Smooth muscle cell (in vitro differentiated cells): ENCODE measurements around the gene SMIM24. TPM values are rescaled to one million over a fixed set of nuclear protein-coding genes. Genes with fewer than 3 reads are reported as not detected.

Experiments
- DNase-seq: peaks from one replicate; lab custom pipeline; 2025; ENCODE audit not compliant: unreplicated experiment; lab: John Stamatoyannopoulos, UW
- H2AFZ ChIP-seq: fragments of 200-600 bp; sonication (generic); 2 replicates; pipeline ENCODE4 v1.6.0; 2016; ENCODE audit warnings: antibody characterized with exemption, low read depth, mild to moderate bottlenecking
- H3F3A ChIP-seq: fragments of 200-600 bp; sonication (generic); 2 replicates; pipeline ENCODE4 v1.6.0; 2017; ENCODE audit warnings: antibody characterized with exemption, low read depth
- H3K27ac ChIP-seq: fragments of 200-600 bp; sonication (generic); 2 replicates; pipeline ENCODE4 v1.5.1; 2016; ENCODE audit warnings: low read depth, mild to moderate bottlenecking
- H3K27me3 ChIP-seq: fragments of 200-600 bp; sonication (generic); 2 replicates; pipeline ENCODE4 v1.6.1; 2016; ENCODE audit warnings: low read depth, mild to moderate bottlenecking
- H3K36me3 ChIP-seq: fragments of 200-600 bp; sonication (generic); 2 replicates; pipeline ENCODE4 v1.5.1; 2016; ENCODE audit warnings: low read depth
- H3K4me1 ChIP-seq: fragments of 200-600 bp; sonication (generic); 2 replicates; pipeline ENCODE4 v1.5.1; 2016; ENCODE audit warnings: low read depth
- H3K4me2 ChIP-seq: fragments of 200-600 bp; sonication (generic); 2 replicates; pipeline ENCODE4 v1.6.0; 2016; ENCODE audit warnings: mild to moderate bottlenecking
- H3K4me3 ChIP-seq: fragments of 200-600 bp; sonication (generic); 2 replicates; pipeline ENCODE4 v1.5.1; 2016; ENCODE audit warnings: mild to moderate bottlenecking
- H3K79me2 ChIP-seq: fragments of 200-600 bp; sonication (generic); 2 replicates; pipeline ENCODE4 v1.6.0; 2016; ENCODE audit warnings: low read depth, mild to moderate bottlenecking
- H3K9ac ChIP-seq: fragments of 200-600 bp; sonication (generic); 2 replicates; pipeline ENCODE4 v1.6.0; 2016; ENCODE audit warnings: low read depth
- H3K9me3 ChIP-seq: fragments of 200-600 bp; sonication (generic); replicated peaks from 2 replicates; pipeline ENCODE4 v1.5.1; 2016; ENCODE audit warnings: low read depth
- H4K20me1 ChIP-seq: fragments of 200-600 bp; sonication (generic); 2 replicates; pipeline ENCODE4 v1.6.0; 2016; ENCODE audit warnings: low read depth
- CTCF ChIP-seq: fragments of 200-600 bp; sonication (generic); IDR thresholded peaks from 2 replicates; pipeline ENCODE4 v1.5.1; 2017; ENCODE audit warnings: borderline replicate concordance, mild to moderate bottlenecking, antibody characterized with exemption; ENCODE audit not compliant: insufficient read depth, poor library complexity, severe bottlenecking
- WGBS: methylation state at CpG from one replicate; pipeline ENCODE4 v1.1.7; 2016; ENCODE audit warnings: low lambda C conversion rate; 5-methylcytosine and 5-hydroxymethylcytosine counted together
- polyA plus RNA-seq: library from polyadenylated mRNA; unstranded; fragments of >200 nt; fragmentation: Nextera tagmentation; extraction: Ambion mirVana; gene quantifications from 2 replicates; pipeline ENCODE4 v1.2.1, GENCODE V29; 2016
- total RNA-seq: library from RNA; depleted of rRNA; stranded (reverse); fragments of >200 nt; gene quantifications from 2 replicates; pipeline ENCODE4 v1.2.3, GENCODE V29; 2014

The SMIM24 gene
- total and polyA plus RNA-seq, 2 experiments from 2014 or later: 1.1 TPM; not detected in 1

- Histone ChIP-seq H4K20me1 (no peaks in the 10 kb centered on the region), H3K4me1 (no peaks in the 10 kb centered on the region), H3K79me2 (peaks cover under 1% of the 10 kb centered on the region), H3K27me3 (no peaks in the 10 kb centered on the region), H3K4me3 (no peak overlapping the region), H3K27ac (no peak overlapping the region), H2AFZ (no peak overlapping the region), H3K4me2 (no peak overlapping the region), H3F3A (no peaks in the 10 kb centered on the region), H3K9me3 (no peaks in the 10 kb centered on the region), H3K9ac (no peak overlapping the region), H3K36me3 (no peaks in the 10 kb centered on the region)
- DNase-seq: no peak
- 94% methylated on average over 24 of the region's 45 CpGs for WGBS
- TF ChIP-seq CTCF: no peak
These were observed 12.0 kb upstream of the SMIM24 start for GRCh38 chr19:3492131-3492839.

- H2AFZ ChIP-seq: no peak overlapping the region
- no peak for TF ChIP-seq CTCF
- H4K20me1 ChIP-seq: no peaks in the 10 kb centered on the region
- WGBS: 97% methylated on average over 50 of the region's 55 CpGs
- no peak overlapping the region for H3K9ac ChIP-seq
- no peaks in the 10 kb centered on the region for H3K27me3 ChIP-seq
- no peaks in the 10 kb centered on the region for H3K36me3 ChIP-seq
- no peak for DNase-seq
- H3K4me1 ChIP-seq: no peaks in the 10 kb centered on the region
- no peaks in the 10 kb centered on the region for H3K9me3 ChIP-seq
- no peaks in the 10 kb centered on the region for H3K79me2 ChIP-seq
- H3K4me2 ChIP-seq: no peak overlapping the region
- H3K4me3 ChIP-seq: no peak overlapping the region
- H3F3A ChIP-seq: no peaks in the 10 kb centered on the region
- H3K27ac ChIP-seq: no peak overlapping the region
These were observed 11.2 kb upstream of the SMIM24 start for GRCh38 chr19:3491396-3492119.

GRCh38 chr19:3483226-3483628, 2.9 kb upstream of the SMIM24 start, which contains the start of gene SMIM44:
Gene SMIM44 (minus strand): TSS chr19:3483441. CDS start chr19:3483403, 38 bp downstream.
- WGBS: 92% methylated on average over 32 of the region's 33 CpGs
- Histone ChIP-seq H3K9me3 (no peaks in the 10 kb centered on the region), H2AFZ (no peak within 1 kb of the TSS), H4K20me1 (no peaks in the 10 kb centered on the region), H3K4me2 (no peak within 1 kb of the TSS), H3K36me3 (no peaks in the 10 kb centered on the region), H3K27me3 (no peaks in the 10 kb centered on the region), H3K4me3 (no peak within 1 kb of the TSS), H3K4me1 (no peaks in the 10 kb centered on the region), H3K9ac (no peak within 1 kb of the TSS), H3K27ac (no peak within 1 kb of the TSS), H3K79me2 (no peaks in the 10 kb centered on the region), H3F3A (no peaks in the 10 kb centered on the region)
- DNase-seq: no peak
- no peak for TF ChIP-seq CTCF
